ENCODE results near the gene ADORA2B.

The ADORA2B gene

GRCh38 chr17:15996322-15996721 is 51.4 kb downstream of the ADORA2B start:
- DNase-seq (ENCODE audit: low read depth) = no peak

GRCh38 chr17:15998031-15998562 is 53.2 kb downstream of the ADORA2B start:
- DNase-seq (ENCODE audit: low read depth) = no peak

GRCh38 chr17:15999141-15999973 is 54.4 kb downstream of the ADORA2B start, which contains the start of the genes TTC19 and ZSWIM7:
TSS of gene TTC19 (plus strand) at chr17:15999824. CDS start at chr17:15999849, 25 bp downstream.
TSS of gene ZSWIM7 (minus strand) at chr17:15999704. CDS start at chr17:15999594, 110 bp downstream.
- DNase-seq (ENCODE audit: low read depth) = peak; percentile 95

GRCh38 chr17:15999974-16000827 is 55.3 kb downstream of the ADORA2B start:
- no peak for DNase-seq (ENCODE audit: low read depth)

- no peak for DNase-seq (ENCODE audit: low read depth)
Observed at GRCh38 chr17:16001226-16001897, 56.4 kb downstream of the ADORA2B start.

GRCh38 chr17:16002708-16003260 is 57.9 kb downstream of the ADORA2B start:
- DNase-seq (ENCODE audit: low read depth) = no peak

GRCh38 chr17:16003841-16004240 is 58.9 kb downstream of the ADORA2B start:
- DNase-seq (ENCODE audit: low read depth) = no peak

GRCh38 chr17:16005636-16006035 is 60.7 kb downstream of the ADORA2B start:
- no peak for DNase-seq (ENCODE audit: low read depth)

GRCh38 chr17:16007439-16007838 is 62.5 kb downstream of the ADORA2B start:
- DNase-seq (ENCODE audit: low read depth) = no peak

- no peak for DNase-seq (ENCODE audit: low read depth)
Observed at GRCh38 chr17:16013943-16014407, 69.0 kb downstream of the ADORA2B start.

- DNase-seq (ENCODE audit: low read depth) = no peak
Observed at GRCh38 chr17:16019347-16019746, 74.4 kb downstream of the ADORA2B start.

GRCh38 chr17:16023881-16024280 is 79.0 kb downstream of the ADORA2B start:
- DNase-seq (ENCODE audit: low read depth) = no peak

GRCh38 chr17:16025202-16025601 is 80.3 kb downstream of the ADORA2B start:
- DNase-seq (ENCODE audit: low read depth) = no peak
